GM12864 (cell line): ENCODE results near the gene ASB1.

ENCODE experiments used
- DNase-seq: peaks from one replicate; pipeline ENCODE4 v3.0.0-alpha.2; 2011; ENCODE audit warnings: low read depth
- H3K4me3 ChIP-seq: 2 replicates; pipeline ENCODE4 v1.5.1; 2011; ENCODE audit warnings: mild to moderate bottlenecking, low read depth, low read length, control low read depth
- CTCF ChIP-seq: IDR thresholded peaks from 2 replicates; pipeline ENCODE4 v1.5.1; 2011; ENCODE audit warnings: low read depth, mild to moderate bottlenecking, moderate library complexity, low read length, control low read depth, inconsistent platforms; ENCODE audit errors: missing control alignments

The ASB1 gene

GRCh38 chr2:238391042-238391689 is 35.6 kb upstream of the ASB1 start:
- TF ChIP-seq CTCF, result no peak
- no peak for DNase-seq
- no peak overlapping the region for H3K4me3 ChIP-seq

- no peak for TF ChIP-seq CTCF
- no peak for DNase-seq
- H3K4me3 ChIP-seq, result no peak overlapping the region
Observed at GRCh38 chr2:238396663-238397062, 30.1 kb upstream of the ASB1 start.

GRCh38 chr2:238397356-238397755 is 29.4 kb upstream of the ASB1 start:
- no peak overlapping the region for H3K4me3 ChIP-seq
- no peak for DNase-seq
- no peak for TF ChIP-seq CTCF

GRCh38 chr2:238398577-238398976 is 28.1 kb upstream of the ASB1 start:
- H3K4me3 ChIP-seq, result no peak overlapping the region
- no peak for TF ChIP-seq CTCF
- DNase-seq, result no peak

GRCh38 chr2:238399094-238399493 is 27.6 kb upstream of the ASB1 start:
- no peak for TF ChIP-seq CTCF

GRCh38 chr2:238401551-238401950 is 25.2 kb upstream of the ASB1 start:
- H3K4me3 ChIP-seq, result no peak overlapping the region
- no peak for DNase-seq
- TF ChIP-seq CTCF, result no peak

More at GRCh38 chr2:238399094-238399493, 27.6 kb upstream of the ASB1 start:
- no peak for DNase-seq
- no peak overlapping the region for H3K4me3 ChIP-seq
